Testis (tissue), 3 donors: ENCODE results near the gene DNER. TPM values are rescaled to one million over a fixed set of nuclear protein-coding genes. Genes with fewer than 3 reads are reported as not detected.

Experiments
- DNase-seq: peaks from one replicate; pipeline ENCODE4 v3.0.0-alpha.2; 2019
- H3K27ac ChIP-seq, 2 donors: fragments of 200-600 bp; sonication (generic); one replicate each; pipeline ENCODE4 v1.5.1; 2019
- H3K27me3 ChIP-seq: fragments of 200-600 bp; sonication (generic); one replicate; pipeline ENCODE4 v1.5.1; 2019
- H3K36me3 ChIP-seq: fragments of 200-600 bp; sonication (generic); one replicate; pipeline ENCODE4 v1.5.1; 2017; ENCODE audit warnings: low read depth; ENCODE audit errors: missing control alignments
- H3K4me1 ChIP-seq: fragments of 200-600 bp; sonication (generic); one replicate; pipeline ENCODE4 v1.5.1; 2019
- H3K4me3 ChIP-seq, 2 donors: fragments of 200-600 bp; sonication (generic); one replicate each; pipeline ENCODE4 v1.5.1; 2017 to 2019
- H3K9me3 ChIP-seq: fragments of 200-600 bp; sonication (generic); one replicate; pipeline ENCODE4 v1.5.1; 2017
- CTCF ChIP-seq, 3 experiments: fragments of 450-650 bp in 2 of 3; fragments of 200-600 bp in 1 of 3; sonication (generic) in 1 of 3; IDR thresholded peaks; one replicate each; pipeline ENCODE4 v1.5.1; 2016 to 2019; ENCODE audit warnings: antibody characterized with exemption in 3 of 3, mild to moderate bottlenecking in 2 of 3, moderate library complexity in 1 of 3
- POLR2A ChIP-seq: fragments of 450-650 bp; IDR thresholded peaks from one replicate; pipeline ENCODE4 v1.6.1; 2017; ENCODE audit warnings: antibody characterized with exemption, mild to moderate bottlenecking, moderate library complexity
- WGBS, 2 donors: methylation state at CpG; one replicate each; pipeline ENCODE4 v1.1.5; 2018; 5-methylcytosine and 5-hydroxymethylcytosine counted together
- intact Hi-C: fragments of 100-400 bp; cut with DNase I; formaldehyde crosslinking; loops from one replicate; pipeline ENCODE4 v1.15.1; 2023; ENCODE audit warnings: low total_unique reads
- polyA plus RNA-seq: library from polyadenylated mRNA; stranded (reverse); fragments of 350-450 nt; fragmentation: Illumina TruSeq; extraction: RNeasy Lipid Tissue Mini Kit (QIAGEN cat#74804); gene quantifications from one replicate; pipeline ENCODE4 v1.2.3, GENCODE V29; 2014; ENCODE audit warnings: low read depth, low replicate concordance; ENCODE audit not compliant: insufficient read depth
- total RNA-seq, 2 donors: library from RNA; depleted of rRNA; stranded (reverse); fragments of >200 nt; gene quantifications; one replicate each; pipeline ENCODE4 v1.2.3, GENCODE V29; 2016

Gene DNER
- total and polyA plus RNA-seq, 3 donors from 2014 or later = 2.0 to 4.8 (median 2.9) TPM

- peaks cover 17% of the 10 kb centered on the region for H3K4me1 ChIP-seq
- no peak overlapping the region for H3K27ac ChIP-seq
- intact Hi-C loops = no loop called here
- no peaks in the 10 kb centered on the region for H3K9me3 ChIP-seq
- H3K4me3 ChIP-seq = no peak overlapping the region
- 87 to 92% methylated on average over 3 of the region's 3 CpGs for WGBS, 2 donors
- no peak for DNase-seq
- no peaks in the 10 kb centered on the region for H3K27me3 ChIP-seq
- no peaks in the 10 kb centered on the region for H3K36me3 ChIP-seq
- TF ChIP-seq CTCF (IDR thresholded peaks at IDR 0.05) (no peak), POLR2A (no peak)
Measured at GRCh38 chr2:229712136-229712535, 2.2 kb downstream of the DNER start.

DNA sequence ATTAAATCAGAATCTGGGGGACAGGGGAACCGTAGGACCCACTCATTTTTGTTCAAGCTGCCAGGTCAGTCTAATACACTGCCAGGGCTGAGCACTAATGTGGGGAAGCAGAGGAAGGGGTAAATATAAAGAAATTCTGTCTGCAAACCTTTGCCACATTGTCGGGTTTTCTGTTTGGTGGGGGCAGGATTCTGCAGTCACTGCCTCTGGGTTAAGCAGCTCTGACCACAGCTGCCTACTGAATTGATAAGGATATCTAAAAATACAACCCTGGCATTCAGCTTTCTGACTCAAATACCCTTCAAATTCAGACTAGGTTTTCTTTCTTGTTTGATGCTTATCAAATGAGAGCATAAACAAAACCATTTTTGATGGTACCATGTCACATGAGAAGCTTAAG lies 6.0 kb downstream of the DNER start:
- 46 to 63% methylated on average over 2 of the region's 2 CpGs for WGBS, 2 donors
- Histone ChIP-seq H3K9me3 (no peaks in the 10 kb centered on the region), H3K4me3 (no peak overlapping the region), H3K4me1 (peaks cover 2% of the 10 kb centered on the region), H3K27ac (no peak overlapping the region), H3K36me3 (no peaks in the 10 kb centered on the region), H3K27me3 (no peaks in the 10 kb centered on the region)
- no peak for DNase-seq
- TF ChIP-seq POLR2A = no peak
- TF ChIP-seq CTCF (IDR thresholded peaks at IDR 0.05) = no peak
- intact Hi-C loops = no loop called here

- Histone ChIP-seq H3K4me3 (no peak overlapping the region), H3K27me3 (no peaks in the 10 kb centered on the region), H3K36me3 (no peaks in the 10 kb centered on the region), H3K9me3 (no peaks in the 10 kb centered on the region), H3K27ac (no peak overlapping the region), H3K4me1 (no peaks in the 10 kb centered on the region)
- TF ChIP-seq POLR2A (no peak), CTCF (IDR thresholded peaks at IDR 0.05) (no peak)
- no peak for DNase-seq
- intact Hi-C loops = no loop called here
- WGBS, 2 donors = 71 to 76% methylated on average over 5 of the region's 5 CpGs
Measured at GRCh38 chr2:229703909-229704630, 10.3 kb downstream of the DNER start.

GRCh38 chr2:229701716-229702115 lies 12.6 kb downstream of the DNER start:
- intact Hi-C loops = no loop called here

More at GRCh38 chr2:229701716-229702115, 12.6 kb downstream of the DNER start:
- H3K4me3 ChIP-seq = no peak overlapping the region
- no peaks in the 10 kb centered on the region for H3K4me1 ChIP-seq
- WGBS, 2 donors = 63 to 77% methylated on average over 6 of the region's 6 CpGs
- H3K36me3 ChIP-seq = no peaks in the 10 kb centered on the region
- no peaks in the 10 kb centered on the region for H3K9me3 ChIP-seq
- no peak for TF ChIP-seq CTCF (IDR thresholded peaks at IDR 0.05)
- TF ChIP-seq POLR2A = no peak
- no peaks in the 10 kb centered on the region for H3K27me3 ChIP-seq
- no peak for DNase-seq
- no peak overlapping the region for H3K27ac ChIP-seq
